LNCAP (cell line): ENCODE measurements around the gene CCSER1.

Experiments
- CTCF ChIP-seq: fragments of 450-650 bp; IDR thresholded peaks from 2 replicates; pipeline ENCODE4 v1.5.1; 2017; ENCODE audit warnings: mild to moderate bottlenecking

CCSER1 gene

GRCh38 chr4:91298156-91298700 lies 1171.0 kb downstream of the CCSER1 start:
- TF ChIP-seq CTCF: no peak

- no peak for TF ChIP-seq CTCF
Observed at GRCh38 chr4:91298824-91299223, 1171.6 kb downstream of the CCSER1 start.

GRCh38 chr4:91302120-91302519 lies 1174.9 kb downstream of the CCSER1 start:
- no peak for TF ChIP-seq CTCF

GRCh38 chr4:91304292-91304691 lies 1177.1 kb downstream of the CCSER1 start:
- TF ChIP-seq CTCF: no peak

- no peak for TF ChIP-seq CTCF
Observed at GRCh38 chr4:91317434-91317833, 1190.2 kb downstream of the CCSER1 start.

GRCh38 chr4:91319556-91320268 lies 1192.5 kb downstream of the CCSER1 start:
- no peak for TF ChIP-seq CTCF

GRCh38 chr4:91322961-91323360 lies 1195.8 kb downstream of the CCSER1 start:
- no peak for TF ChIP-seq CTCF
